Activated CD4-positive, alpha-beta T cell treated with anti-CD3 and anti-CD28 coated beads for 24 hours (primary cell): ENCODE data around the gene SYNDIG1.
"Not testable (repeated sequence)": the region's sequence is repeated elsewhere in the genome, so short reads cannot be mapped to it uniquely, and the experiment has no call there.

ENCODE experiments used
- DNase-seq, 2 donors: peaks; one replicate each; pipeline ENCODE4 v3.0.0-alpha.2; 2020; ENCODE audit warnings: low read depth in 2 of 2

Gene SYNDIG1

DNA sequence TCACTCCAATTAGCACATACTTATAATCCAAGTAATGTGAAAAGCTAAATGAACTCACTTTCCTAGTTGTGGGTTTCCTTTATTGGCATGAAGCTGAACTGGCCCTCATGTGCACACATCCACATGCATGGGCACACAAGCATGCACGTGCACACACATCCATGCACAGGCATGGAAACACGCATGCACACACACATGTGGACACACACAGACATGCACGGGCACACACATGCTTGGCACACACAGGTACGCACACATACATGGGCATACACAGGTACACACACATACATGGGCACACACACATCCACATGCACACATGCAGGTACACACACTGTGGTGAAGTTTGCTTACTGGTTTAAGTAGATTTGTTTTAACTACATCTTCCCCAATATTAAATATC, 23.8 kb downstream of the SYNDIG1 start:
- DNase-seq, result no peak

DNA sequence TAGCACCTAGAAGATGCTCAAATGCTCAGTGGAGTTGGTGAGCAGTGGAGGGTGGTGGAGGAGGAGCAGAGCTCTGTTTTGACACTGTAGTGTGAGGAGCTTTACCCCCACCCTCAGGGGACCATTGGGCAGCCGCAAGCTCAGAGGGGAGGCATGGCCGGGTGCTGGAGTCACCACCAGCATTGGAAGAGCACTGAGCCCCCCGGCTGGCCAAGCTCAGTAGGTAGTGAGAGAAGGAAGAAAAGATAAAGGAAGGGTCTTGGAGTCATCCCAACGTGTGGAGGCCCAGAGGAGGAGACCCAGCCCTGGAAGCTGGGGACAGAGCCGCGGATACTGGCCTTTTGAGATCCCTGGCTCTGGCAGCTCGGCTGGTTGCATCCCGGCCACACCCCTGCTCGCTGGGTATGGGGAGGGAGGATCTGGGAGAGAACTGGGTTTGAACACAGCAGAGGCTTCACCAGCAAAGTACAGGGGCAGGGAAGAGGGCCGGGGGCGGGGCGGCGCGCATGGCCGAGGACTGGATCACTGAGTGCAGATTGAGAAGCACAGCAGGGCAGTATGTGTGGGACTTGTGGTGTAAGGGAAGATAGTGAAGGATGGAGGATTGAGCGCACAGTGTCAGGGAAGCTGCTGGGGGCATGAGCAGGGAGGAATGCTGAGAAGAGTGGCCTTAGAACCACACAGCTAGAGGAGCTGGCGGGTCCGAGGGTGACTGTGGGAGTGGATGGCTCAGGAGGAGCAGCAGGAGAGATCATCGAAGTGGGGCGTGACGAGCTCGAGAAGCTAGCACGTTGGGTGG, 24.4 kb downstream of the SYNDIG1 start:
- no peak for DNase-seq

DNA sequence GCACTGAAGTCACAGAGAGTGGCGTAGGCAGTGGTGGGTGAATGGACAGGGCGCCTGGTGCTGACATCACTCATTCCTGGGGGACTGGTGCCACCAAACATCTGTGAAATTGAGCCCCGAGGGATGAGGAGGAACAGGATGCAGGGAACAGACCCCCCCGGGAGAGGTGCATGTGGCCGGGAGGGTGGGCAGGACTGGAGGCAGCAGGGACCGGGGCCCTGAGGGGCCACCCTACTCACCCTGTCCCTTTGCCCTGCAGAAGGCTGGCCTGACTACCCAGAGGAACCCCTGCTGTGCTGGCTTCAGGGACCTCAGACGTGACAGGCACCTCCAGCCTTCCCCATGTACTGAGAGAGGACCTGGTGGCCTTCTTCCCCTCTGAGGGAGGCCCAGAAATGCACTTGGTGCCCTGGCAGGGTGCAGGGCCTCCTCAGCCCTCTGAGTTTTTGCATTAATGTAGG, 25.1 kb downstream of the SYNDIG1 start:
- DNase-seq, result no peak

DNA sequence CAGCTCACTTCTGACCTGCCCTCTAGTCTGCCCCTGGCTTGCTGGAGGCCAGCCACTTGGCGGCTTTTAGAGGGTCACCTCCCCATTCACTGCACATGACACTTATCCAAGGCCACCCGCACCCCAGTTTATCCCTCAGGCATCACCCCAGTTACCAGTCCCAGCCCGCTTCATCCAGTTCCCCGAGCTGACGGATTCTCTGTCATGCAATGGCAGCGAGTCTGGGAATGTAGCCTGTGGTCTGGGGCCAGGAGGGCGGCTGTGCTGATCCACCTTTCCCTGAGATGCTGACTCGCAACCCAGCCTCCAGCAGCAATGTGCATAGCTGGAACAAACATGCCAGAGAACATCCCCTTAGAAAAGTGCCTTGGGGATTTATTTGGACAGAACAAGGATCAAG, 25.8 kb downstream of the SYNDIG1 start:
- DNase-seq, result no peak

DNA sequence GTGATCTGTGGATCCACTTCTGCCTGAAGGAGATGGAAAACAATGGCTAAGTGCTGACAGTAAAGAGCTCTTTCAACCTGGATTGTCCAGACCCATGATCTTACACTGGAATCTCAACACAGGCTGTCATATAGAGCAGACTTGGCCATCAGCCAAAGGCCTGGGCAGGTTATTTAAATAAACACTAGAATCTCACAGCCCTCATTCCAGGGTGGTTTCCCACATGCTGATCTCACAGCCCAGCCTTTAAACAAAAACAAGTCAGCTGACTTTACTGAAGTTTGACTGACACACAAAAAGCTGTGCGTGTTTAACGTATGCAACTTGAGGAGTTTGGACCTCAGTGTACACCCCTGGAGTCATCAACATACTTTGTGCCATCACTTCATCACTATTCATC, 28.4 kb downstream of the SYNDIG1 start:
- DNase-seq, result no peak

DNA sequence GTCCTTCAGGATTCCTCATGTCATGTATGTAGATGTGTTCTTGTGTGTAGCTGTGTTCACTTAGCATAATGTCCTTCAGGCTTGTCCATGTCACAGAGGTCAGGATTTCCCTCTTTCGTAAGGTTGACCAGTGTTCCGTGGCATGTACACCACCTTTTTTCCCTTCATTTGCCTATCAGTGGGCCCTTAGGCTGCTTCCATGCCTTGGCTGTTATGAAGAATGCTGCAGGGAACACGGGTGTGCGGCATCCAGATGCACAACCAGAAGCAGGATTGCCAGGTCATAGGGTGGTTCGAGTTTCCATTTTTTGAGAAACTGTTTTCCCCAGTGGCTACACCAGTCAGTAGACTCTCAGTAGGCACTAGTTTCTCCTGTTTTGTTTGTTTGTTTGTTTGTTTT, 29.2 kb downstream of the SYNDIG1 start:
- DNase-seq, result no peak

DNA sequence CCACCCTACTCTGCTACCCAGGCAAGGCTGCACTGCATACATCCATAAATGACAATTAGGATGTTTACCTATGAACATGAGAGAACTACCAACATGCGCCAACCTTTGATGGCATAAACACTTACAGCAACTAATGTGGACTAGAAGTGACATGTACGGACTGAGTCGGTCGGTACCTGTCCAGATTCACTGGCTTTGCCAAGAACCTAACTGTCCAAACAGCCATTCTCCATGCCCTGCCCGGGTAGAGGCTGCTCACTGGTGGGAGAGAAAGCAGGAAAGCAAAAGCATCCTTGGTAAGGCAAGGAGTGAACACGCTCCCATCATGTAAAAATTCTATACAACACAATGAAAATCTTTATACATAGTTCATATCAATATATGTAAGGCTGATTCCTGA, 30.0 kb downstream of the SYNDIG1 start:
- DNase-seq, result no peak

DNA sequence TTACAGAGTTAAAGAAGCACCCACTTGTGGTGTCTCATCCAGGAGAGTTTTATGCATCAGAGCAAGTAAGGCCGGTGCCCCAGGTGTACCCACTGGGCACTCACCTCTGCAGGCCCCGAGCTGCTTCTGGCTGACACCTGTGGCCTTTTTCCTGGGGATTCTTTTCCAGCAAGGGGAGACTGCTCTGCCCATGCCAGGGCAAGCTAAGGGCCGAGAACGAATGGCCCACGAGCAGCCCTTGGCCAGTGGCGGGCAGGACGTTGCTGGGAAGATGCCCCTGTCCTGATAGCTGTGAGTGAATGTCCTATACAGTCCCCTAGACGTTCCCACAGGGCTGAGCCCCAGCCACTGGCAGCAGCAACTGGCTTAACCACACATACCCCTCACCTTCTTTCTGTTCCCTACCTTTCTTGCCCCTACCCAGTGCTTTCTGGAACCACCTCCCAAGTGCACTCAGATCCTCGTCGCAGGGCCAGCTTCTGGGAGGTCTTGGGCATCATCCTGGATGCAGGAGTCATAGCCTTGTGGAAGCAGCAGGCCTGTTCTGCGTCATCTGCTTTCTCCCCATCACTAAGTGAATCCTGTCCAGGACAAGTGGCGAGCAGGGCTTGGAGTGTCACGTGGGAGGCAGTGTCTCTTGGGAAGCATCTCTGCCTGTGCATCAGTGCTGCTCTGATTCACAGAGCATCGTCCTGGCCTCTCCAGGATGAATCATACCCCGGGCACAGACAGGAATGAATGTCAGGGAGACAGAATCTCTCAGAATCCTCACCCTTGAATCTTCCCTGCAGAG, 32.5 kb downstream of the SYNDIG1 start:
- no peak for DNase-seq

DNA sequence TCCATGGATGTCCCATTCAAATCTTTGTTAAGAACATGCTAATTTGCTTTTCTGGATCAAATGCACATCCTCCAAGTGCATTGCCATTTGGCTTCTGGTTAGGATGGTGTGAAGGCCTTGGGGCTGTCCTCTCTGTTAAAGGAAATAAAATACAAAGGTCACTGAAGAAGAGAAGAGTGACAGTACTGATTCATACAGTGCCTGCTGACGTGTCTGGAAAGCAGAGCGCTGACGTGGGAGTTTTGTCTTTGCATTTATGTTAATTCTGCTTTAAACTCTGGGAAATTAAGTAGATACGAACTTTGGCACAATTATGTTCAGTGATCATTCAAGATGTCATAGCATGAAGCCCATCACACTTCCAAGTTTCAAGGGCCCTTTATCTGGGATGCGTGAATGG, 33.2 kb downstream of the SYNDIG1 start:
- DNase-seq, result no peak

DNA sequence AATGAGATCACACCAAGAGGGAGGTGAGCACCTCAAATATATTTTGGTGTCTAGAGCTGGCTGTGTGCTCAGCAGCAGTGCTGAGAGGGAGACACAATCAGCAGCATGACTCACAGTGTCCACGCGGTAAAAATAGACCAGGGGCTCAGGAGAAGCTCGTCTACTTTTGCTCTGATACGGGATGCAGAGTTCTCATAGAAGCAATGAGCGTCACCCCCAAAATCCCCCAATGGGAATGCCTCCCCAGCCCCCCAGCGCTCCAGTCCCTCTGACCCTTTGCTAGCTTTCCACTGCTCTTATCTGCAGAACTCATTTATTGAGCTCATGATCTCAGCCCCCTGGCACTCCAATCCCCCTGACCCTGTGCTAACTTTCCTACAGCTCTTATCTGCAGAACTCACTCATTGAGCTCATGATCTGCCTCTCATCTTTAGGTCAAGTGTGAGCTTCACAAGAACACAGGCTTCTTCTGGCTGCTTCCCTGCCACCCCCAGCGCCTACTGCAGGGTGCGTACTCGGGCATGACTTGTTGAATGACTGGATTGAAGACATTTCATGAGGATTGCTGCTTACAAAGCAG, 34.0 kb downstream of the SYNDIG1 start:
- DNase-seq, result no peak

DNA sequence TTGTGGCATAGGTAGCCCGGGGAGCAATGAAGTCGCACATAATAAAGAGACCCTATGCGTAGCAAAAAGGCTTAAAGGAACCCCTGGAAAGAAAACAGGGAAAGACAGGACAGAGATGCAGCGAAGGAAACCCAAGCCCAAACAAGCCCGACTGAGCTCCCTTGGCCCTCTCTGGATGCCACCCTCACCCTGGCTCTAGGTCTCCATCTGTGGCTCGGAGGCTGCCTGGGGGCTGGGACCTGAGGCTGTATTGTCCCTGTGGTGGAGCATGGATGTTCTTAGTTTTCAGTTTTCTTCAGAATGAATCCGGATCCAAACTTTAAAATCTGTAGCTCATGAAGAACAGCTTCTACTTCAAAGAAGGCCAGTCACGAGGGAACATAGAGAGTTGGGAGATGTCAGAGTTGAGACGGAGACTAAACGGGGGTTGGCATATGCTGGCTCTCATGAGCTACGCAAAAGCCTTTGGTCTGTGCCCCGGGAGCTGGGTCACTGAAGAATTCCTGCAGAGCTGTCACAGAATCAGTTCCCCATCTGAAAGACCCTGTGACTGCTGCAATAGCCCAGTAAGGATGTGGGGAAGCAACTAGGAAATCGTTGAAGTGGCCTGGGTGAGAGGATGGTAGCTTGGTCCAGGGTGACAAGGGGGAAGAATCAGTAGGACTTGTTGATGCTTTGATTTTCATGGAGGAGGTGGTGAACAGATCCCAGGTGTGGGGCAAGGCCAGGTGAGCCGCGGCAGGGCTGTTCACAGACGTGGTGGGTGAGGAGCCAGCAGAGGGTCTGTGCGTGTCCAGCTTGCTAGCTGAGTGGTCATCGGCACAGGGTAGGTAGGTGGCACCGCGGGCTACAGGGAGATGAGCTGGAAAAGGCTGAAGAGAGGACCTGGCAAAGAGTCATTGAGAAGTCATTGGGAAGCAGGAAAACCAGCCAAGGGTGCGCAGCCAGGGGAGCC, 35.2 kb downstream of the SYNDIG1 start:
- DNase-seq, result no peak

DNA sequence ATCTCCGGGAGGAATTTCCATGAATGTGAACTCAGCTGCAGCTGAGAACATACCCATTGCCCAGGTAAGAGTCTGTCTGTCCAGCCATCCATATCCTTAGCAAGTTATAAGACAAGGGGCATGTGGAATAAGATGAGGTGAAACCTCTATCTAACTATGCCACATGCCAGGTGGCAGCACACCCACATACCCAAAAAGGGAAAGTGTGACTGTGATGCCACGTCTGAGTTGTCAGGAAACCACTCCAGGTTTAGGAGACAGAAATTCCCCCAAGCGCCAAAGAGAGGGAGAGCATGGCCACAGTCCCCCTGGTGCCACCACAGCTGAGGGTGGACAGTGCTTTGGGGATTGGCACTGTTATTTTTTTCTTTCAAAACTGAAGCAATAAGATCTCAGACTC, 36.7 kb downstream of the SYNDIG1 start:
- DNase-seq, result no peak

DNA sequence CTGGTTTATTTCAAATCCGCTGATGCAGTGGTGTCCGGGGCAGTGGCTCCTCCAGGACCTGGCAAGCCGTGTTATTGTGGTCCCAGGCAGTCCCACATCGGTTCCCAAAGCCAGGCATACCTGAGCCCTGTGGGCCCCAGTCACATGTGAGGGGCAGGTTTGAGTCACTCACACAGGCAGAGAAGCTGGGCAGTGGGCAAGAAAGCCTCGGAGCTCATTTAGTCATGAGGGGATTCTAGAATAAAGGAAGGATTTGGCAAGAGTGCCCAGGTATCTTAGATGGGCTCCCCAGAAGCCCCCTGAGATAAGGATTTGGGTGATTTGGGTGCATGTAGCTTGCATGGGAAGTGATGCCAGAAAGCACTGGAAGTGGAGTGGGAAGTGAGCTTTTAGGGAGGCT, 37.3 kb downstream of the SYNDIG1 start:
- no peak for DNase-seq

DNA sequence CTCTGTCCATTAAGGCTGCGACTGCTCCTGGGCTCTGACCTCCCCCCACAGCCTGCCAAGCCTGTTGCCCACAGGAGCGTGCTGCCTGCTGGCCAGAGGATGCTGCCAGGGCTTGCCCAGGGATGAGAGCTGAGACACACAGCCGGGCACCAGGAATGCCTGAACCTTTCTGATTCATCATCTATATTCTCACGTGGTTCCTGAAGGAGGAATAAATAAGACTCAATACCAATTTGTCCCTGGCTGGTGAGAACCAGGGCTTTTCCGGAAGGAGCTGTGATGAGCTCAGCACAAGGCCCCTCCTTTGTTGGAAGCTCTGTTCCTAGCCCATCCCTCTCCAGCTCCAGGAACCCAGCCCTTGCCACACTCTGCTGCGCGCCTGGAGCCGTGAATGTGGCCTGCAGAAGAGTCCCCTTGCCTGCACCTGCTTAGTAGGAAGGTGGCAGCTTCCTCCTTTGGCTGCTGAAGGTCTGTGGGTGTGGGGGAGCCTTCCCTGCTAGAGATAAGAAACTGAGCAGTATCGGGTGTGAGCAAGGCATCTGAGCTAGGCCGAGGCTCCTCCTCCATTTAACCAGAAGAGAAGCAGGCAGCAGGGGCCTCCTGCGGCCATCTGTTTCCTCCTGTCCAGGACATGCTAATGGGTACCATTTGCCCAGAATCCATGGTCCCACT, 37.9 kb downstream of the SYNDIG1 start:
- no peak for DNase-seq

DNA sequence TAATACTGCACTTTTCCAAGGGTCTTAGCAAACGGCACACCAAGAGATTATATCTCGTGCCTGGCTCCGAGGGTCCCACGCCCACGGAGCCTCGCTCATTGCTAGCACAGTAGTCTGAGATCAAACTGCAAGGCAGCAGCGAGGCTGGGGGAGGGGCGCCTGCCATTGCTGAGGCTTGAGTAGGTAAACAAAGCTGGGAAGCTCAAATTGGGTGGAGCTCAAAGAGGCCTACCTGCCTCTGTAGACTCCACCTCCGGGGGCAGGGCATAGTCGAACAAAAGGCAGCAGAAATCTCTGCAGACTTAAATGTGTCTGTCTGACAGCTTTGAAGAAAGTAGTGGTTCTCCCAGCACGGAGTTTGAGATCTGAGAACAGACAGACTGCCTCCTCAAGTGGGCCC, 43.0 kb downstream of the SYNDIG1 start:
- DNase-seq, result not testable (repeated sequence)

DNA sequence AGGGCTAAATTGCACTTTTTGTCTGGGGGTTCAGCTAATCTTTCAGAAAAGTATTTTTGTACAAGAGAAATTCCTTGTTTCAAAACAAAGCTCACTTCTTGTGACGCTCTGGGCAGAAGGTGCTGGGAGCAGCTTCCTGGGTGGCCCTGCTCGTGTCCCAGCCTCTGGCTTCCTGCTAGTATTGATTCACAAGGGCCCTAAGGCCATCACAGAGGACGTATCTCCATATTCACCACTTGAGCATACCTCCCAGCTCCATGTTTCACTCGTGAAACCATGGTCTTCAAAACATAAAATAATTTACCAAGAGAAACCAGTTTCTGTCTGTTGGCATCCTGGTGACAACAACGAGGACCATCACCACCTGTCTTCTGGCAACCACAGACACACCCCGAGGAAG, 49.1 kb downstream of the SYNDIG1 start:
- no peak for DNase-seq

DNA sequence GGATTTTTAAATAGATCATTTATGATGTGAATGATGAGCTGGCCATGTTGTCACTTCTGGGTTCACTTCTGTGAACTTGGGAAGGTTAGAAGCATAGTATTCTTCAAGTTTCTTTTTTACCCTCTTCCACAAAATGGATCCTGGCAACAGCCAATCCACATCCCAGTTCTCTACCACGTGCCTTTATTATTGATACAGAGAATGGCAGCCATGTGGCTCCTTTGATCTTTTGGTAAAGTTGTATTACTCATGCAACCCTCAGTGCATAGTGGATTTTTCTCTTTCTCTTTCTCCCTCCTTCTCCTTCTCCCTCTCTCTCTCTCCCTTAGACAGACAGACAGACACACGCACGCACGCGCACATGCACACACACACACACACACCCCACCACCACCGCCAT, 50.0 kb downstream of the SYNDIG1 start:
- no peak for DNase-seq

DNA sequence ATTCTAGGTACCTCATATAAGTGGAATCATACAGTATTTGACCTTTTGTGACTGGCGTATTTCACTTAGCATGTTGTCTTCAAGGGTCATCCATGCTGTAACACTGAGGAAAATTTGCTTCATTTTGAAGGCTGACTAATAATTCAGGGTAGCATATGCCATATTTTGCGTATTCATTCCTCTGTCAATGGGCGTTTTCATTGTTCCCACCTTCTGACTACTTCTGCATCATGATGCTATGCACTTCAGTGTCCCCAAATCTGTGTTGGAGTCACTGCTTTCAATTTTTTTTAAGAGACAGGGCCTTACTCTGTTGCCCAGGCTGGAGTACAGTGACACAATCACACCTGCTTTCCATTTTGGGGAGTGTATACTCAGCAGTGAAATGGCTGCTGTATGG, 51.6 kb downstream of the SYNDIG1 start:
- no peak for DNase-seq

DNA sequence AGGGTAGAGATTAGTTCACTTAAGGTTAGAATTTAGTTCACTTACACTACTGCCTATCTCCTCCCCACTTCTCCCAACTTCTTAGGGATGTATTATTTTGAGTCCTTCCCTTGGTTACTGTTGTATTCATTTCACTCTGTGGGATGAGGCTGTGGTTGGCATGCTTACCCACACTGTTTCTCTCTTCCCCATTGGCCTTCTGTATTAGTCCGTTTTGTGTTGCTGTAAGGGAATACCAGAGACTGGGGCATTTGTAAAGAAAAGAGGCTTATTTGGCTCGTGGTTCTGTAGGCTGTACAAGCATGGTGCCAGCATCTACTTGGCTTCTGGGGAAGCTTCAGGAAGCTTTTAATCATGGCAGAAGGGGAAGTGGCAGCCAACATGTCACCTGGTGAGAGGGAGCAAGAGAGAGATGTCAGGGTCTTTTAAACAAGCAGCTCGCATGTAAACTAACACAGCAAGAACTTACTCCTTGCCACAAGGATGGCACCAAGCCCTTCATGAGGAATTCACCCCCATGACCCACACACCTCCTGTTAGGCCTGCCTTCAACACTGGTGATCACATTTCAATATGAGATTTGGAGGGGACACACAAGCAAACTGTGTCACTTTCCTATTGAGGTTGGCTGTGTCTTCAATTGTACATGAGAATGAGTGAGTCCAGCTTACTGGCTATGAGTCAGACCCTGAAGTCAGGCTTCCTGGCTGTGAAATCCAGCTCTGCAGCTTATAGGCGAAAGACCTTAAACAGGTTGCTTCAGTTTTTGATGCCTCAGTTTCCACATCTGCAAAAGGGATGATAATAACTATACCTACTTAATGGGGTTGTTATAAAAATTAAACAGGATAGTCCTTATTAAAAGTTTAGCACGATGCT, 53.3 kb downstream of the SYNDIG1 start:
- no peak for DNase-seq

DNA sequence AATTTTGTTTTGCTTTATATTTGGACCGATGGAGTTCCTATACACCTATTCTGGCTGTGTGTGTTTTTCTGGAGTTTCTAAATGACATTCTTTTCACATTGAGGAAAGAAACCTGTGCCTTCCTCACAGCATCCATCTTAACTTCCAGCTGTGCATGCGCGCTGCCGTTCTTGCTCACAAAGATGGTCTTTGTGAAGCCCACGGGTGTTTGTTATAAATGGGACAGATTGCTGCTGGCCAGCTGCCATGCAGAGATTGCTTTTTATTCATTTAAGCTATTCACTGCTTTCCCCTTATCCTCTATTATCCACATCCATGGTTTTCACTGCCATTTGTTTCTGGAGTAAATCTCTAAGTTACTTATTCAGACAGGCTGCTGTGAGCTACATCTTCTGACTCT, 54.2 kb downstream of the SYNDIG1 start:
- DNase-seq, result no peak
